HG03039 (cell line): ENCODE data around the gene RRP36.
"Not testable (repeated sequence)": the region's sequence is repeated elsewhere in the genome, so short reads cannot be mapped to it uniquely, and the experiment has no call there.

Experiments used
- ATAC-seq: cut with Tn5 transposase; IDR thresholded peaks from one replicate; pipeline ENCODE4 v1.9.1; 2021; ENCODE audit warnings: mild to moderate bottlenecking, moderate library complexity; ENCODE audit not compliant: unreplicated experiment

The RRP36 gene

DNA sequence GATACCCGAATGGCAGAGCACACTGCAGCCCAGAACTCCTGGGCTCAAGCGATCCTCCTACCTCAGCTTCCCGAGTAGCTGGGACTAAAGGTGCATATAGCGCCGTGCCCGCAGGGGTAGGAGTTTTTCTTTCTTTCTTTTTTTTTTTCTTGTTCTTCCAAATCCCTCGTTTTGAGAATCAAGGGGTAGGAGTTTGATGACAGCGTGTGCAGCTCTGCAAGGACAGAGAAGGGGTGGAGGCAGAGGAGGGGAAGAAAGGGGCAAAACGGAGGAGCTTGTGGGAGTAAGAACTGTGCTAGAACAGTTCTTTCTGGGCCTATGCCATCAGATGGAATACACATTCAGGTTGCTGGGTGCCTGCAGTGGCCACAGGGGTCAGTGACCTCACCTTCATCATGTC is 15.3 kb downstream of the RRP36 start:
- ATAC-seq, result no peak

DNA sequence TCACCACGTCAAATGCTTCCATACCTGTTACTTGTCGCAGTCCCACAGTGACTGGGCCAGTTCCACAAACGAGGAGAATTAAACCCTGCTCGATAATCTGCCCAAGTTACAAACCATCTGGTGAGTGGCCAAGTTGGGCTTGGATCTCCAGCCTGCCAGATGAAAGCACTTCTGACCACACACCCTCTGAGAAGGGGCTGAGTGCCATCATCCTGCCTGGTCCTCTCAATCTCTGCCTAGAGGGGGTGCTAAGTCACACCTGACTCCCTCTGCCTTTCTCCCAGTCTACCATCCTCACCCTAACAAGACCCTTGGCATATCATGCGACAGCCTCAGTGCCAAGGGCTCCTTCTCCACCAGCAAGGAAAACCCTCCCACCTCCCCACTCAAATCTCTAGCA is 15.8 kb downstream of the RRP36 start:
- no peak for ATAC-seq

DNA sequence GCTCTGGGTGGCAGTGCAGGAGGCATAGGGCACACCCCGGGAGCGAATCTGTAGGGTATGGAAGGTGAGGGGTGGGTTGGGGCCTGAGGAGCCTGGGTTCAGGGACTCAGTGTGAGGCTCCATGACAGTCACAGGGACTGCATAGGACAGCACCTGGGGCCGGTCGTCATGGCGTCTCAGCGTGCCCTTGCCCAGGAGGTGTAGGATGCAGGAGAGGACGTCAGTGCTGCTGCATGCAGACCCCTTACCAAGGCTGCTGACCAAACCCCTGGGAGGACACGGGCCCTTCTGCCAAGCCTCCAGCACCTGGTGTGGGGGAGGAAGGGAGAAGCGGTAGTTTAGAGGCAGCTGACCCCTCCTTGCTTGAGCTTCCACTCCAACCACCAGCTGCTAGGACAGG is 16.3 kb downstream of the RRP36 start:
- ATAC-seq, result no peak

GRCh38 chr6:43038727-43039126 is 17.3 kb downstream of the RRP36 start:
- no peak for ATAC-seq

- ATAC-seq, result no peak
These were observed 19.3 kb downstream of the RRP36 start for GRCh38 chr6:43040542-43041257.

DNA sequence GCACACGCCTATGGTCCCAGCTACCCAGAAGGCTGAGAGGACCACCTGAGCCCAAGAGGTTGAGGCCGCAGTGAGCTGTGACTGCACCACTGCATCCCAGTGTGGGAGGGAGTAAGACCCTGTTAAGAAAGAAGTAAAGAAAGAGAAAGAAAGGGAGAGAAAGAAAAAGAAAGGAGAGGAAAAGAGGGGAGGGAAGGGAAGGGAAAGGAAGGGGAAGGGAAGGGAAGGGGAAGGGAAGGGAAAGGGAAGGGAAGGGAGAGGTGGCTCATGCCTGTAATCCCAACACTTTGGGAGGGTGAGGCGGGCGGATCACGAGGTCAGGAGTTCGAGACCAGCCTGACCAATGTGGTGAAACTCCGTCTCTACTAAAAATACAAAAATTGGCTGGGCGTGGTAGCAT is 20.1 kb downstream of the RRP36 start:
- ATAC-seq, result not testable (repeated sequence)

- ATAC-seq, result no peak
These were observed 21.9 kb downstream of the RRP36 start for GRCh38 chr6:43043310-43043709.

GRCh38 chr6:43045371-43045930 is 24.0 kb downstream of the RRP36 start:
- no peak for ATAC-seq

- ATAC-seq, result no peak
These were observed 26.6 kb downstream of the RRP36 start for GRCh38 chr6:43047998-43048397.

GRCh38 chr6:43050981-43051380 is 29.6 kb downstream of the RRP36 start:
- no peak for ATAC-seq

DNA sequence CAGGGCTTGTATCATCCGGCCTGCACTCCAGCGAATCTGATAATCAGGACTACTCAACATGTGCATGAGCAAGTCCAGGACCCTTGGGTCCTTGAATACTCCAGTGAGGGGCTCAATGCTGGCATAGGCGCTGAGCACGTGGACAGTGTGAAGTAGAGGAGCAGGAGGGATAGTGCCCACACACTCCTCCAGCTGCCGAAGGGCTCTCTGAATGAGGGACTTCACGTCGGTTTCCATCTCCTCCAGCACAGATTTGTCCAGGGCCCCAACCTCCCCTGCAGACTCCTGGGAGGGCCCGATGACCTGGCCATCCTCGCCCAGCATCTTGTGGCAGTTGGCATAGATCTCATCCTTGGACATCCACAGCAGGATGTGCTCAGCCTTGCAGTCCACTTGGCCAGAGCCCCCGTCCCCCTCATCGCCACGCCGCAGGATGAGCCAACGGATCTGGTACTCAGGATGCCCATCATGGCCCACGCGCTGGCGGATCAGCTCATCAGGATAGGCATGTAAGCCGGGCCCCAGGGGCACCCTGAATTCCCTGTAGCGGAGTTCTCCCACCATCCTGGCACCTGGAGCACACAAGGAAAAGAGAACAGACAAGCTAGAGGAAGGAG is 30.9 kb downstream of the RRP36 start:
- ATAC-seq, result no peak

DNA sequence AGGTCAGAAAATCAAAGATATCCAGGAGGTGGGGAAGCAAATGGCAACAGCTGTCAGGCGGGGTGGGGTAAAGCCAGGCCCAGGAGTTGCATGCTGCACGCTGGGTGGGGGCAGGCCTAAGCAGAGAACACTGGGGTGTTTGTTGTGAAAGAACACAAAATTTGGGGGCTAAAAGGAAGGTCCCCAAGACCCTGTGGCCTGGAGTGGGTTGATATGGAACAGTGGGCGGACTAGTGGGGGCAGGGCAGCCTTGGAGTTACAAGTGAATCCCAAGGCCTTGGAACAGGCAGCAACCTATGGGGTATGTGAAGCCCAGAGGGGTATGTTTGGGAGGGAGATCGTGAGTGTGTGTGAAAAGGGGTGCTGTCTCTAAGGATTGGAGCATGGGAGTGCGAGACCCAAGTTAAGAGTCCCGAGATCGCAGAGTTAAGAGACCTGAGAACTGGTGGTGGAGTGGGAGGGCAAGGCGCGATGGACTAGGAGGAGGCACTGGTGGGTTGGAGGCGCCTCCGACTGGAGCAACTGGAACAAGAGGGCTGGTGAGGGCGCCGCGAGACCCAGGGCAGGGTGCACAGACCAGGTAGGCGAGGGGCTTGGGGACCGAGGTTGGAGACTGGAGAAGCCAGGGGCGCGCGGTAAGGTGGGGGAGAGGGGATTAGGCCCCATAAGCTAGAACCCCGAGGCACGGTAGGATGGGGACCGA is 31.6 kb downstream of the RRP36 start:
- ATAC-seq, result no peak

GRCh38 chr6:43053545-43054205 is 32.3 kb downstream of the RRP36 start, which contains the start of gene CUL7:
CUL7 (minus strand) TSS chr6:43053851; CDS start chr6:43052788, 1,063 bp downstream.
- peak; percentile 87 for ATAC-seq

DNA sequence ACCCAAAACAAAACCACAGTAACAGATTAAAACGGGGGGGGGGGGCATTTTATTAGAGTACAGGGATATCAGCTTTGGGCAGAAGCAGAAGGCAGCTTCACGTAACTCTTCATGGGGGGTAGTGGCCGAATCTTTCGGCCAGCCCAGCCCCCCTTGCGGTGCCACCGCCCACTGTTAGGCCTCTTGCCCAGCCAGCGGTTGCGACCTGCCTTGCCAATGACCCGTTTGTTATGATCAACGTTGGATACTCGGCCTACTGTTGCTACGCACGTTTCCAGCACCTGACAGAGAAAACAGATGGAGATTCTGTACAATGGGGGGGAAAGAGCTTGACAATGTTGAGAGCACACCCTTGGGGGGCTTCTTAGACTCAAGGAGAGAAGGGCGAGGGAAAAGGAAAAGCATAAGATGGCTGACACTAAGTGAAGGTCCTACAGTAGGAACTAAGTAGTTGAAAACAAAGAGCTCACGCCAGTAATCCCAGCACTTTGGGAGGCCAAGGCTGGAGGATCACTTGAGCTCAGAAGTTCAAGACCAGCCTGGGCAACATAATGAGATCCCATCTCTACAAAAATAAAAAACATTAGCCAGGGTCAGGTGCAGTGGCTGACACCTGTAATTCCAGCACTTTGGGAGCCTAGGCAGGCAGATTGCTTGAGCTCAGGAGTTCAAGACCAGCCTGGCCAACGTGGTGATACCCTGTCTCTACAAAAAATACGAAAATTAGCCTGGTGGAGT is 33.0 kb downstream of the RRP36 start:
- ATAC-seq, result no peak

DNA sequence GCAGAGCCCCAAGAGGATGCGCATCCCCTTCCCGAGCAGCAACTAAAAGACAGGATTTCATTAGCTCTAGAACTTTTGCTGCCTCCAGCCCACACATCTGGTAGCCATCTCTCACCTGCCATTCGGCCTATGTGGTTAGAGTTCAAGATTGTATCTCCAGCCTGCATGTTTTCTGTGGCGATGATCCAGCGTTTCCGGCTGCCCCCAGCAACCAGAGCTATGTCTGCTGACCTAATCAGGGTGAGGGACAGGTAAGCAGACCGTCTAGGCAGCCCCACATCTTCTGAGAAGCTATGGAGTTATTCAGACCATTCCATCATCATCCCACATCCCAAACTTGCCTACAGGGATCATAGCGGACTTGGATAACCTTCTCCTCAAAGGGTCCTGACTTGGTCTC is 34.5 kb downstream of the RRP36 start:
- ATAC-seq, result no peak

- no peak for ATAC-seq
These were observed 37.1 kb downstream of the RRP36 start for GRCh38 chr6:43058531-43058930.

GRCh38 chr6:43059168-43060033 is 38.0 kb downstream of the RRP36 start, which contains the start of the genes KLC4 and MRPL2:
KLC4 (plus strand) TSS chr6:43059631; CDS start chr6:43061336, 1,705 bp downstream.
MRPL2 (minus strand) TSS chr6:43059434; CDS start chr6:43059381, 53 bp downstream.
- peak; percentile 75 for ATAC-seq

GRCh38 chr6:43060034-43060754 is 38.8 kb downstream of the RRP36 start:
- ATAC-seq, result no peak
